Uterus (tissue), 4 donors: Measurements from ENCODE around the gene MEPCE. TPM values are rescaled to one million over a fixed set of nuclear protein-coding genes. Genes with fewer than 3 reads are reported as not detected.

Experiments used
- DNase-seq, 2 donors: peaks; one replicate each; pipeline ENCODE4 v3.0.0-alpha.2; 2019 to 2020
- H3K27ac ChIP-seq, 2 donors: fragments of 200-600 bp; sonication (generic); 1 replicate in 1 of 2; 2 replicates in 1 of 2; pipeline ENCODE4 v1.5.1; 2016 to 2018
- H3K27me3 ChIP-seq, 2 donors: fragments of 200-600 bp; sonication (generic); one replicate each; pipeline ENCODE4 v1.5.1; 2018 to 2019; ENCODE audit warnings: control low read depth in 1 of 2
- H3K36me3 ChIP-seq, 2 donors: fragments of 200-600 bp; sonication (generic); one replicate each; pipeline ENCODE4 v1.5.1; 2019; ENCODE audit warnings: control low read depth in 1 of 2
- H3K4me1 ChIP-seq, 2 donors: fragments of 200-600 bp; sonication (generic); one replicate each; pipeline ENCODE4 v1.5.1; 2018 to 2019; ENCODE audit warnings: control low read depth in 1 of 2
- H3K4me3 ChIP-seq, 2 donors: fragments of 200-600 bp; sonication (generic); 1 replicate in 1 of 2; 2 replicates in 1 of 2; pipeline ENCODE4 v1.5.1; 2018 to 2019; ENCODE audit warnings: mild to moderate bottlenecking in 1 of 2
- H3K9me3 ChIP-seq, 2 donors: fragments of 200-600 bp; sonication (generic); one replicate each; pipeline ENCODE4 v1.5.1; 2019; ENCODE audit warnings: control low read depth in 1 of 2
- POLR2A ChIP-seq, 2 donors: fragments of 450-650 bp; IDR thresholded peaks; one replicate each; pipeline ENCODE4 v1.6.1; 2016; ENCODE audit warnings: antibody characterized with exemption in 2 of 2, mild to moderate bottlenecking in 1 of 2, moderate library complexity in 1 of 2
- intact Hi-C: fragments of 100-400 bp; cut with DNase I; formaldehyde crosslinking; loops from one replicate; pipeline ENCODE4 v1.15.1; 2023; ENCODE audit warnings: low total_unique reads
- total RNA-seq, 4 donors: library from RNA; depleted of rRNA in 3 of 4; stranded (reverse); fragments of >200 nt in 3 of 4; gene quantifications; one replicate each; pipeline versions ENCODE4 v1.1.0 to v1.2.4, GENCODE V29; 2014 to 2023
- TF ChIP-seq, protein P1 (sequence below), 4 experiments: fragments of 200-600 bp in 2 of 4; fragments of 450-650 bp in 2 of 4; sonication (generic) in 2 of 4; IDR thresholded peaks; one replicate each; pipeline ENCODE4 v1.5.1; 2016 to 2019; ENCODE audit warnings: antibody characterized with exemption in 4 of 4, mild to moderate bottlenecking in 2 of 4, moderate library complexity in 1 of 4
- donor health status: DM: yes; HTN: yes; CAD: no.

Gene MEPCE
- total RNA-seq, 4 donors from 2014 or later = 21.2 to 44.2 (median 30.2) TPM

DNA sequence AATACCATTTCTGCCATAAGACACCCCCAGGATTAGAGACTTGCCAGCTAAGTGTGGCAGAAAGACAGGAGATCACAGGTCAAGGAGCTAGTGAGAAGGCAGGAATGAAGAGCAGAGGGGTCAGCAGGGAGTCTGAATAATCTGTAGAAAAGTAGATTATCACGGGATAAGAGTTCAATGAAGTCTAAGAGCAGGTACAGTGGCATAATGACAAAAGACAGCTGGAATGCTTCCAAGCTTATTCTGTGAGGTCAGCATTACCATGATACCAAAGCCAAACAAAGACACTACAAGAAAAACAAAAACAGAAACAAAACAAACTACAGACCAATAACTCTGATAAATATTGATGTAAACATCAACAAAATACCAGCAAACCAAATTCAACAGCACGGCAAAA is 35.6 kb upstream of the MEPCE start:
- Histone ChIP-seq H3K36me3 (no peaks in the 10 kb centered on the region), H3K9me3 (no peaks in the 10 kb centered on the region), H3K27me3 (no peaks in the 10 kb centered on the region), H3K27ac (no peak overlapping the region), H3K4me3 (no peak overlapping the region), H3K4me1 (no peaks in the 10 kb centered on the region)
- DNase-seq = no peak
- intact Hi-C loops = no loop called here
- TF ChIP-seq POLR2A (IDR thresholded peaks at IDR 0.05) = no peak
- TF ChIP-seq, protein P1, sequence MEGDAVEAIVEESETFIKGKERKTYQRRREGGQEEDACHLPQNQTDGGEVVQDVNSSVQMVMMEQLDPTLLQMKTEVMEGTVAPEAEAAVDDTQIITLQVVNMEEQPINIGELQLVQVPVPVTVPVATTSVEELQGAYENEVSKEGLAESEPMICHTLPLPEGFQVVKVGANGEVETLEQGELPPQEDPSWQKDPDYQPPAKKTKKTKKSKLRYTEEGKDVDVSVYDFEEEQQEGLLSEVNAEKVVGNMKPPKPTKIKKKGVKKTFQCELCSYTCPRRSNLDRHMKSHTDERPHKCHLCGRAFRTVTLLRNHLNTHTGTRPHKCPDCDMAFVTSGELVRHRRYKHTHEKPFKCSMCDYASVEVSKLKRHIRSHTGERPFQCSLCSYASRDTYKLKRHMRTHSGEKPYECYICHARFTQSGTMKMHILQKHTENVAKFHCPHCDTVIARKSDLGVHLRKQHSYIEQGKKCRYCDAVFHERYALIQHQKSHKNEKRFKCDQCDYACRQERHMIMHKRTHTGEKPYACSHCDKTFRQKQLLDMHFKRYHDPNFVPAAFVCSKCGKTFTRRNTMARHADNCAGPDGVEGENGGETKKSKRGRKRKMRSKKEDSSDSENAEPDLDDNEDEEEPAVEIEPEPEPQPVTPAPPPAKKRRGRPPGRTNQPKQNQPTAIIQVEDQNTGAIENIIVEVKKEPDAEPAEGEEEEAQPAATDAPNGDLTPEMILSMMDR (IDR thresholded peaks at IDR 0.05) = no peak

GRCh38 chr7:100396421-100396982 is 33.1 kb upstream of the MEPCE start:
- intact Hi-C loops = no loop called here
- no peak for TF ChIP-seq POLR2A (IDR thresholded peaks at IDR 0.05)
- TF ChIP-seq, protein P1 (IDR thresholded peaks at IDR 0.05) = no peak
- H3K9me3 ChIP-seq = no peaks in the 10 kb centered on the region
- no peak for DNase-seq
- no peaks in the 10 kb centered on the region for H3K27me3 ChIP-seq
- H3K4me3 ChIP-seq = no peak overlapping the region
- no peaks in the 10 kb centered on the region for H3K4me1 ChIP-seq
- no peaks in the 10 kb centered on the region for H3K36me3 ChIP-seq
- H3K27ac ChIP-seq = no peak overlapping the region

GRCh38 chr7:100397315-100398081 is 32.1 kb upstream of the MEPCE start:
- TF ChIP-seq POLR2A (IDR thresholded peaks at IDR 0.05) = no peak
- TF ChIP-seq, protein P1 (IDR thresholded peaks at IDR 0.05) = no peak
- no peaks in the 10 kb centered on the region for H3K27me3 ChIP-seq
- intact Hi-C loops = no loop called here
- no peak overlapping the region for H3K27ac ChIP-seq
- H3K9me3 ChIP-seq = no peaks in the 10 kb centered on the region
- H3K36me3 ChIP-seq = no peaks in the 10 kb centered on the region
- no peak for DNase-seq
- no peaks in the 10 kb centered on the region for H3K4me1 ChIP-seq
- H3K4me3 ChIP-seq = no peak overlapping the region

DNA sequence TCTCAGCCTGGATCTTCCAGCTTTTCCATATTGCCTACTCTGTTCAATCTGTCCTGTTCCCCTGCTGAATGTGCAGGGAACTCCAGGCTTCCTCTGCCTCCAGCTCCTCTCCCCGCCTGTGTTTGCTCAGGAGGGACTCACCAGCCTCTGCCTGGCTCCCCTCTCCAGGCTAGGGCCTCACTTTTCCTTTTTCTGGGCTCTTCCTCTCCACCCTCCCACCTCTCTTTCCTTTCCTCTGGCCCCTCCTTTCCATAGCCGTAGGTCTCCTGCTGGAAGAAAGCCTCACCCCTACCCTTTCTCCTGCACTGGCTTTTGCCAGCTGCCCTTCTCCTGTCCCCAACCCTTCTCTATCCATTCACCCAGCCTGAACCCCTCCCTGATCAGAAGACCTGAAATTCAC is 31.4 kb upstream of the MEPCE start:
- H3K27me3 ChIP-seq = no peaks in the 10 kb centered on the region
- no peak overlapping the region for H3K27ac ChIP-seq
- no peaks in the 10 kb centered on the region for H3K36me3 ChIP-seq

GRCh38 chr7:100400041-100400440 is 29.6 kb upstream of the MEPCE start:
- H3K4me3 ChIP-seq = no peak overlapping the region
- intact Hi-C loops = no loop called here
- DNase-seq = no peak

More for the DNA sequence above, 31.4 kb upstream of the MEPCE start:
- H3K9me3 ChIP-seq = no peaks in the 10 kb centered on the region
- H3K4me3 ChIP-seq = no peak overlapping the region
- no peak for DNase-seq
- no peaks in the 10 kb centered on the region for H3K4me1 ChIP-seq
- no peak for TF ChIP-seq POLR2A (IDR thresholded peaks at IDR 0.05)
- TF ChIP-seq, protein P1 (IDR thresholded peaks at IDR 0.05) = no peak
- intact Hi-C loops = no loop called here

More at GRCh38 chr7:100400041-100400440, 29.6 kb upstream of the MEPCE start:
- Histone ChIP-seq H3K27me3 (no peaks in the 10 kb centered on the region), H3K4me1 (no peaks in the 10 kb centered on the region), H3K27ac (no peak overlapping the region), H3K9me3 (no peaks in the 10 kb centered on the region), H3K36me3 (no peaks in the 10 kb centered on the region)
- TF ChIP-seq, protein P1 (IDR thresholded peaks at IDR 0.05) = no peak
- no peak for TF ChIP-seq POLR2A (IDR thresholded peaks at IDR 0.05)
